CD14-positive monocyte (primary cell): Measurements from ENCODE around the gene SNAPC3. TPM values are rescaled to one million over a fixed set of nuclear protein-coding genes. Genes with fewer than 3 reads are reported as not detected.

ENCODE experiments used
- DNase-seq, 3 donors: peaks; one replicate each; pipeline ENCODE4 v3.0.0-alpha.2; 2011 to 2022
- H2AFZ ChIP-seq: 2 replicates; pipeline ENCODE4 v1.6.0; 2012; ENCODE audit warnings: mild to moderate bottlenecking, low read depth, low read length, inconsistent platforms; ENCODE audit not compliant: insufficient read depth, poor library complexity, severe bottlenecking
- H3K27ac ChIP-seq, 2 donors: 1 replicate in 1 of 2; 2 replicates in 1 of 2; pipeline ENCODE4 v1.5.1; 2012 to 2013; ENCODE audit warnings: low read length in 2 of 2, control low read depth in 1 of 2, inconsistent platforms in 1 of 2, low read depth in 1 of 2, mild to moderate bottlenecking in 1 of 2
- H3K27me3 ChIP-seq, 2 donors: one replicate each; pipeline versions ENCODE4 v1.6.0 to v1.6.1; 2011 to 2013; ENCODE audit warnings: low read length in 2 of 2; ENCODE audit not compliant: control insufficient read depth in 2 of 2, insufficient read depth in 2 of 2
- H3K36me3 ChIP-seq, 2 donors: replicated peaks in 1 of 2; 1 replicate in 1 of 2; 2 replicates in 1 of 2; pipeline versions ENCODE4 v1.5.1 to v1.6.1; 2012 to 2013; ENCODE audit warnings: low read length in 2 of 2, control low read depth in 1 of 2, inconsistent platforms in 1 of 2, mild to moderate bottlenecking in 1 of 2; ENCODE audit not compliant: insufficient read depth in 2 of 2, control insufficient read depth in 1 of 2
- H3K4me1 ChIP-seq, 2 donors: 1 replicate in 1 of 2; 2 replicates in 1 of 2; pipeline versions ENCODE4 v1.5.1 to v1.6.1; 2012 to 2013; ENCODE audit warnings: low read length in 2 of 2, control low read depth in 1 of 2, inconsistent platforms in 1 of 2, mild to moderate bottlenecking in 1 of 2, moderate library complexity in 1 of 2; ENCODE audit not compliant: insufficient read depth in 2 of 2, control insufficient read depth in 1 of 2
- H3K4me2 ChIP-seq: replicated peaks from 2 replicates; pipeline ENCODE3; 2012; ENCODE audit warnings: low read length, moderate library complexity, mild to moderate bottlenecking; ENCODE audit not compliant: poor library complexity, severe bottlenecking; ENCODE audit errors: extremely low read depth
- H3K4me3 ChIP-seq, 3 experiments: fragments of 200-600 bp in 1 of 3; sonication (generic) in 1 of 3; replicated peaks in 1 of 3; 1 replicate in 2 of 3; 2 replicates in 1 of 3; pipeline ENCODE4 v1.5.1; 2011 to 2013; ENCODE audit warnings: low read length in 3 of 3, mild to moderate bottlenecking in 3 of 3, control low read depth in 2 of 3, low read depth in 2 of 3, inconsistent platforms in 1 of 3, moderate library complexity in 1 of 3
- H3K79me2 ChIP-seq: 2 replicates; pipeline ENCODE4 v1.6.0; 2012; ENCODE audit warnings: mild to moderate bottlenecking, control low read depth, inconsistent platforms, low read length, moderate library complexity; ENCODE audit not compliant: insufficient read depth
- H3K9ac ChIP-seq: 2 replicates; pipeline ENCODE4 v1.6.0; 2017; ENCODE audit warnings: low read length, mild to moderate bottlenecking; ENCODE audit not compliant: insufficient read depth, poor library complexity, severe bottlenecking
- H3K9me3 ChIP-seq, 2 donors: replicated peaks in 1 of 2; 1 replicate in 1 of 2; 2 replicates in 1 of 2; pipeline versions ENCODE4 v1.5.1 to v1.6.1; 2012 to 2013; ENCODE audit warnings: low read length in 2 of 2, control low read depth in 1 of 2; ENCODE audit not compliant: control insufficient read depth in 1 of 2, insufficient read depth in 1 of 2
- H4K20me1 ChIP-seq: 2 replicates; pipeline ENCODE4 v1.6.0; 2012; ENCODE audit warnings: mild to moderate bottlenecking, low read length, control low read depth, moderate library complexity; ENCODE audit not compliant: insufficient read depth
- H3K27ac Mint-ChIP-seq, 7 donors: one replicate each; pipeline ENCODE4 v1.8.0; 2020; ENCODE audit warnings: mild to moderate bottlenecking in 7 of 7, mixed read lengths in 7 of 7, moderate library complexity in 6 of 7, inconsistent platforms in 2 of 7
- H3K27me3 Mint-ChIP-seq, 3 donors: one replicate each; pipeline ENCODE4 v1.8.0; 2021 to 2022; ENCODE audit warnings: low read depth in 3 of 3, mild to moderate bottlenecking in 3 of 3, mixed read lengths in 3 of 3, moderate library complexity in 3 of 3, inconsistent platforms in 1 of 3
- H3K36me3 Mint-ChIP-seq, 2 donors: one replicate each; pipeline ENCODE4 v1.8.0; 2020; ENCODE audit warnings: mixed read lengths in 2 of 2, inconsistent platforms in 1 of 2, mild to moderate bottlenecking in 1 of 2
- H3K4me1 Mint-ChIP-seq: one replicate; pipeline ENCODE4 v1.8.0; 2020; ENCODE audit warnings: mild to moderate bottlenecking, mixed read lengths
- H3K4me3 Mint-ChIP-seq, 2 donors: one replicate each; pipeline ENCODE4 v1.8.0; 2020; ENCODE audit warnings: mild to moderate bottlenecking in 2 of 2, mixed read lengths in 2 of 2, moderate library complexity in 1 of 2
- H3K9me3 Mint-ChIP-seq, 7 donors: one replicate each; pipeline ENCODE4 v1.8.0; 2020 to 2022; ENCODE audit warnings: mixed read lengths in 7 of 7, mild to moderate bottlenecking in 6 of 7, moderate library complexity in 6 of 7, inconsistent platforms in 2 of 7
- CTCF ChIP-seq: fragments of 200-600 bp; IDR thresholded peaks from one replicate; pipeline ENCODE4 v1.8.0; 2022; ENCODE audit warnings: antibody characterized with exemption, mild to moderate bottlenecking
- WGBS: methylation state at CpG from one replicate; pipeline ENCODE4 v1.1.5; 2013; ENCODE audit warnings: missing lambda C conversion rate; ENCODE audit not compliant: insufficient coverage; 5-methylcytosine and 5-hydroxymethylcytosine counted together
- intact Hi-C, 2 donors: fragments of 100-400 bp; cut with micrococcal nuclease; formaldehyde crosslinking; loops; one replicate each; pipeline versions ENCODE4 v1.15.0 to v1.15.1; 2023
- polyA plus RNA-seq, 3 donors: library from polyadenylated mRNA; depleted of rRNA in 1 of 3; unstranded in 2 of 3; stranded (reverse) in 1 of 3; fragments of 300-500 nt in 2 of 3; fragments of >200 nt in 1 of 3; fragmentation: Illumina TruSeq in 2 of 3; gene quantifications; 1 replicate in 2 of 3; 2 replicates in 1 of 3; pipeline ENCODE4 v1.2.3, GENCODE V29; 2012 to 2021

The SNAPC3 gene
- polyA plus RNA-seq, 3 donors, result 10.9 to 15.8 (median 14.3) TPM

- H3K9me3 Mint-ChIP-seq, result peaks cover 0 to 6% (median 3%) of the 10 kb centered on the region in 7 donors
- intact Hi-C loops, result no loop called here
- peak; percentile 59 for TF ChIP-seq CTCF
- Histone ChIP-seq H3K9ac (no peak overlapping the region), H3K27ac (no peak overlapping the region), H3K79me2 (no peaks in the 10 kb centered on the region), H3K9me3 (no peaks in the 10 kb centered on the region), H3K27me3 (no peaks in the 10 kb centered on the region), H3K4me3 (no peak overlapping the region), H2AFZ (no peak overlapping the region), H4K20me1 (no peaks in the 10 kb centered on the region), H3K36me3 (no peaks in the 10 kb centered on the region), H3K4me2 (no peak overlapping the region), H3K4me1 (no peaks in the 10 kb centered on the region)
- no peak overlapping the region for H3K27ac Mint-ChIP-seq
- WGBS, result 100% methylated on average over 1 of the region's 4 CpGs
- no peak overlapping the region for H3K4me3 Mint-ChIP-seq
- H3K36me3 Mint-ChIP-seq, result no peaks in the 10 kb centered on the region
- no peaks in the 10 kb centered on the region for H3K4me1 Mint-ChIP-seq
- peaks cover 0 to 4% (median 0%) of the 10 kb centered on the region in 3 donors for H3K27me3 Mint-ChIP-seq
- DNase-seq, result peak in 1 of 3 donors; percentile 27
These were observed 19.5 kb upstream of the SNAPC3 start for GRCh38 chr9:15403155-15403554.

GRCh38 chr9:15404171-15404570 lies 18.5 kb upstream of the SNAPC3 start:
- no peaks in the 10 kb centered on the region for H3K36me3 ChIP-seq
- WGBS, result no CpG with 5 or more reads among the region's 1 CpG
- intact Hi-C loops, result no loop called here
- DNase-seq, result no peak
- H3K27ac Mint-ChIP-seq, result no peak overlapping the region
- peaks cover 1 to 3% (median 1%) of the 10 kb centered on the region in 3 donors for H3K27me3 Mint-ChIP-seq
- H3K4me1 Mint-ChIP-seq, result no peaks in the 10 kb centered on the region
- H3K4me3 Mint-ChIP-seq, result no peak overlapping the region
- TF ChIP-seq CTCF, result no peak
- H3K9ac ChIP-seq, result no peak overlapping the region
- no peaks in the 10 kb centered on the region for H3K4me1 ChIP-seq
- H2AFZ ChIP-seq, result no peak overlapping the region
- no peaks in the 10 kb centered on the region for H4K20me1 ChIP-seq
- H3K4me2 ChIP-seq, result no peak overlapping the region
- H3K9me3 ChIP-seq, result no peaks in the 10 kb centered on the region
- H3K27me3 ChIP-seq, result no peaks in the 10 kb centered on the region
- H3K9me3 Mint-ChIP-seq, result peaks cover 0 to 6% (median 3%) of the 10 kb centered on the region in 7 donors
- no peak overlapping the region for H3K4me3 ChIP-seq
- H3K79me2 ChIP-seq, result no peaks in the 10 kb centered on the region
- H3K36me3 Mint-ChIP-seq, result no peaks in the 10 kb centered on the region
- no peak overlapping the region for H3K27ac ChIP-seq
